Stimulated activated CD4-positive, alpha-beta T cell treated with anti-CD3 and anti-CD28 coated beads, Interleukin-12 subunit alpha, Interleukin-12 subunit beta, amount 100 ng/mL, for 48 hours (primary cell): ENCODE measurements around the gene CYP4F8.
"Not testable (repeated sequence)": the region's sequence is repeated elsewhere in the genome, so short reads cannot be mapped to it uniquely, and the experiment has no call there.

ENCODE experiments used
- DNase-seq, 3 donors: peaks; one replicate each; pipeline ENCODE4 v3.0.0-alpha.2; 2020; ENCODE audit warnings: low read depth in 2 of 3, low spot score in 1 of 3

Gene CYP4F8

GRCh38 chr19:15614507-15615379 lies at the start of gene CYP4F8:
Gene CYP4F8, plus strand, starts transcription at chr19:15615218. Its CDS starts 399 bp downstream, at chr19:15615617.
- no peak for DNase-seq

GRCh38 chr19:15570420-15570819 lies 44.6 kb upstream of the CYP4F8 start:
- DNase-seq: no peak

- no peak for DNase-seq
Observed at GRCh38 chr19:15575406-15575805, 39.6 kb upstream of the CYP4F8 start.

- no peak for DNase-seq
Observed at GRCh38 chr19:15576526-15577156, 38.4 kb upstream of the CYP4F8 start.

- DNase-seq: no peak
Observed at GRCh38 chr19:15577184-15577771, 37.7 kb upstream of the CYP4F8 start.

- DNase-seq: no peak
Observed at GRCh38 chr19:15583346-15583745, 31.7 kb upstream of the CYP4F8 start.

- DNase-seq: no peak
Observed at GRCh38 chr19:15584095-15584494, 30.9 kb upstream of the CYP4F8 start.

- peak; percentile 69 to 83 (median 77) for DNase-seq
Observed at GRCh38 chr19:15584541-15585115, 30.4 kb upstream of the CYP4F8 start.

- no peak for DNase-seq
Observed at GRCh38 chr19:15587663-15588062, 27.4 kb upstream of the CYP4F8 start.

- no peak for DNase-seq
Observed at GRCh38 chr19:15588265-15588664, 26.8 kb upstream of the CYP4F8 start.

GRCh38 chr19:15589760-15590451 lies 25.1 kb upstream of the CYP4F8 start:
- no peak for DNase-seq

- DNase-seq: no peak
Observed at GRCh38 chr19:15591796-15592195, 23.2 kb upstream of the CYP4F8 start.

- DNase-seq: not testable (repeated sequence)
Observed at GRCh38 chr19:15592506-15592905, 22.5 kb upstream of the CYP4F8 start.

- DNase-seq: not testable (repeated sequence)
Observed at GRCh38 chr19:15593766-15594165, 21.3 kb upstream of the CYP4F8 start.

- no peak for DNase-seq
Observed at GRCh38 chr19:15595069-15595468, 19.9 kb upstream of the CYP4F8 start.

GRCh38 chr19:15607978-15608925 lies 6.8 kb upstream of the CYP4F8 start:
- not testable (repeated sequence) for DNase-seq

GRCh38 chr19:15609261-15609660 lies 5.8 kb upstream of the CYP4F8 start:
- DNase-seq: no peak

GRCh38 chr19:15612342-15612741 lies 2.7 kb upstream of the CYP4F8 start:
- no peak for DNase-seq

- no peak for DNase-seq
Observed at GRCh38 chr19:15613338-15613737, 1.7 kb upstream of the CYP4F8 start.

- DNase-seq: no peak
Observed at GRCh38 chr19:15615526-15615925, 508 bp downstream of the CYP4F8 start.
